NCI-H526 treated with DMSO at 0.1 percent for 48 hours (cell line): ENCODE results near the gene SBF2.
"Not testable (repeated sequence)": the region's sequence is repeated elsewhere in the genome, so short reads cannot be mapped to it uniquely, and the experiment has no call there.

Experiments
- DNase-seq: peaks from one replicate; lab custom pipeline; 2025; lab: John Stamatoyannopoulos, UW

SBF2 gene

GRCh38 chr11:10265936-10266335, 28.1 kb downstream of the SBF2 start:
- no peak for DNase-seq

DNA sequence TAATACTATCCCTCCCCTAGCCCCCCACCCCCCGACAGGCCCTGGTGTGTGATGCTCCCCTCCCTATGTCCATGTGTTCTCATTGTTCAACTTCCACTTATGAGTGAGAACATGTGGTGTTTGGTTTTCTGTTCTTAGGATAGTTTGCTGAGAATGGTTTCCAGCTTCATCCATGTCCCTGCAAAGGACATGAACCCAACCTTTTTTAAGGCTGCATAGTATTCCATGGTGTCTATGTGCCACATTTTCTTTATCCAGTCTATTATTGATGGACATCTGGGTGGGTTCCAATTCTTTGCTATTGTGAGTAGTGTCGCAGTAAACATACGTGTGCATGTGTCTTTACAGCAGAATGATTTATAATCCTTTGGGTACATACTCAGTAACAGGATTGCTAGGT, 29.3 kb downstream of the SBF2 start:
- not testable (repeated sequence) for DNase-seq

DNA sequence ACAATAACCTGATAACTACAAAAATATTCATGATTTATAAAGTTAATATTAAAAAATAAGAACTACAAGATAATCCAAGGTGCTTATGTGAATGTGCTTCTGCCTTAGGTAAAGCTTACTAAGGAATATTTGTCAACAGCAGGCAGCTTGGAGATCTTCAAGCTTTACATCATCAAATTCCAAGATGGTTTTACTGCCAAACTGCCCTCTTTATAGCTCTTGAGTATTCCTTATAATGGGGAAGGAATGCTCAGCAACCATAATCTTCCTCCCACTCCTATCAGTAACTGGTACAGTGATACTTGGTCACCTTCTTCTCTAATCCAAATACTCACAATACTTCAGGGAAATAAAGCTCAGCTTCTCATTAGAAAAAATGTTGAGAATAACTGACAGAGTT, 30.1 kb downstream of the SBF2 start:
- no peak for DNase-seq

DNA sequence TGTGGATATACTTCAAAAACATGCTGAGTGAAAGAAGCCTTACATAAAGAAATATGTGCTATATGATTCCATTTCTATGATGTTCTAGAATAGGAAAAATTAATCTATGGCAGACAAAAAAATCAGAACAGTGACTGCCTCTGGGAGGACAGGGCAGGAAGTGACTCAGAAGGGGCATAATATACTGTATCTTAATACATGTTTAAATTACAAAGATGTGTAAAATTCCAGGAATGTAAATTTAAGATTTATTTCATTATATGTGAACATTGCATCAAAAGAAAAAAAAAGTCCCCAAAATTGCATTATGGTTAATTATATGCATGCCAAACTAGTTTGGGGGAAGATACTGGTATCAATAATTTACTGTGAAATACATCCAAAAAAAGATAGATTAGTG, 32.2 kb downstream of the SBF2 start:
- no peak for DNase-seq

- no peak for DNase-seq
These were observed 36.5 kb downstream of the SBF2 start for GRCh38 chr11:10257478-10257877.

DNA sequence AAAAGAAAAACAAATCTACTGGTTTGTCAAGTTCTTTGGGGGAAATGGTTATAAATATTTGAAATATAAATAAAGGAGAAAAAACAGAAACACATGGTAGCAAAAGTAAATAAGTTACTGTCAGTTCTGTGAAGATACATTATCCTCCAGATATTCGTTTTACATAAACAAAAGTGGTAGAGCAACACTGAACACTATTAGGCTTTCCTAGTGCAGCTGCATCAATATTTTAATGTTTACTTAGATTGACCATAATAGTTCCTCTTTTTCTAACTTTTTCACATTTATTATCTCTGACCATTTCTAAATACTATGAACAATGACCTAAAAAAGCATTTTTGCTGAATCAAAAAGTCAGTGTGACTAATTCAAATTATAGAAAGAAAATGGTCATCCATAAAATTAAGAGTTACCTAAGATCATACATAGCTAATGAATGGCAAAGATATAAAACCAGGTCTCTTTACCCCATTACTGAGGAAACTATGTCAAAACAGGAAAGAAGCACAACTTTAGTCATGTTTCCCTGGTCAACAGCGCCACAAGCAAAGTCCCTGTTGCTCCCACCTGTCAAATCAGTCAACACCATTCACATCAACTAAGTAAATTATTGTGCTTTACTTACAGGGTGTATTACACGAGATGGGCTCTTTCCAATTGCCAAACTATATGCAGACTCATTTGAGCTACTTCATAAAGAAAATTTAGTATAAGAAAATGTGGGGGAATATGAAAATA, 38.5 kb downstream of the SBF2 start:
- no peak for DNase-seq

GRCh38 chr11:10249448-10250131, 44.4 kb downstream of the SBF2 start:
- not testable (repeated sequence) for DNase-seq

- no peak for DNase-seq
These were observed 47.0 kb downstream of the SBF2 start for GRCh38 chr11:10247011-10247410.

GRCh38 chr11:10243896-10244575, 50.0 kb downstream of the SBF2 start:
- DNase-seq, result peak; percentile 94

DNA sequence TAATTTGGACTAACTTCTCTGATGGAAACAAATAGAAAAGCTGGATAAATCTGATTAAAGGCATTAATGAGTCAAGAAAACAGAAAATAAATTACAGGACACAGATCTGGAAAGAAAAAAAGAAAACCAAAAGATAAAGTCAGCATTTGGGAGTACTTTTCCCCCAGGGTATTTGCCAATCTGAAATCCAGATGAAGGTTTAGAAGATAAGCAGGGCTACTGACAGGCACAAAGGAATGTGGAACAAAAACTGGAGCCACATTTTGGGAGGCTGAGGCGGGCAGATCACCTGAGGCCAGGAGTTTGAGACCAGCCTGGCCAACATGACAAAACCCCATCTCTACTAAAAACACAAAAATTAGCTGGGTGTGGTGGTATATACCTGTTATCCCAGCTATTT, 57.2 kb downstream of the SBF2 start:
- DNase-seq, result no peak

GRCh38 chr11:10233581-10233980, 60.4 kb downstream of the SBF2 start:
- DNase-seq, result no peak

DNA sequence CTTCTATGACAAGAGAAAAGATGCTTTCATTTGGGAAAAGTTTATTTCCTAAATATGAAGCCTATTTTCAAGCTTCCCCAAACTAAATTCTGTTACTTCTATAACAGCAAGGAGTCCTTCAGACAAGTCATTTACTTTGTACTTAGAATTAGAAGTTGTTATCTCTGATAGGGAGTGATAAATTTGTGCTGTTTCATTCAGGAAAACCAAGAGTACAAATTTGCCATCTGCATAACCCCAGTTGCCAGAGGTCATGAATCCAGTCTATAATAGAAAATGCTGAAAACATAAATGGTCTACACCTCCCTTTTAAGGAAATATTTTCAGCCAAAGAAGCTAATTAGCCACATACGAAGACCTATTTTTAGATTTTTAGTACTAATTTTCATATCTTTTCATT, 61.3 kb downstream of the SBF2 start:
- DNase-seq, result no peak

DNA sequence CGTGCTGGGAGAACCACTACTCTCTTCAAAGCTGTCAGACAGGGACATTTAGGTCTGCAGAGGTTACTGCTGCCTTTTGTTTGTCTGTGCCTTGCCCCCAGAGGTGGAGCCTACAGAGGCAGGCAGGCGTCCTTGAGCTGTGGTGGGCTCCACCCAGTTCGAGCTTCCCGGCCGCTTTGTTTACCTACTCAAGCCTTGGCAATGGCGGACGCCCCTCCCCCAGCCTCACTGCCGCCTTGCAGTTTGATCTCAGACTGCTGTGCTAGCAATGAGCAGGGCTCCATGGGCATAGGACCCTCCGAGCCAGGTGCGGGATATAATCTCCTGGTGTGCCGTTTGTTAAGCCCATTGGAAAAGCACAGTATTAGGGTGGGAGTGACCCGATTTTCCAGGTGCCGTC, 62.2 kb downstream of the SBF2 start:
- not testable (repeated sequence) for DNase-seq

DNA sequence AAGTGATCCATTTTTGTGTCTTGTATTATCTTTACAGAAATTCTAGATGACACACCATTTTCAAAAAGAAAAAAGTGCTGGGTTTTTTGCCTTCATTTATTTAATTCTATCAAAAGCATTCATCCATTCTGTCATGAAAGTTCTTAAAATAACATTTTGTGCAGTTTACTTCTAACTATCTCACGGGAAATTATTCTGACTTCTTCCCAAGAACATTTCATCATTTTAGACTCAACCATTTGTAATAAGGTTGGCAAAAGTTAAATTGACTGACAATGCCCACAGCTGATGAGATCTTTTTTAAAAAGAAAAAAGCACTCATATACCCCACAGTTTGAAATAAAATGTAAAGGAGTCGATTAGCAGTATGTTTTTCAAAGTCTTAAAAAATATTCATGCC, 68.5 kb downstream of the SBF2 start:
- DNase-seq, result no peak

DNA sequence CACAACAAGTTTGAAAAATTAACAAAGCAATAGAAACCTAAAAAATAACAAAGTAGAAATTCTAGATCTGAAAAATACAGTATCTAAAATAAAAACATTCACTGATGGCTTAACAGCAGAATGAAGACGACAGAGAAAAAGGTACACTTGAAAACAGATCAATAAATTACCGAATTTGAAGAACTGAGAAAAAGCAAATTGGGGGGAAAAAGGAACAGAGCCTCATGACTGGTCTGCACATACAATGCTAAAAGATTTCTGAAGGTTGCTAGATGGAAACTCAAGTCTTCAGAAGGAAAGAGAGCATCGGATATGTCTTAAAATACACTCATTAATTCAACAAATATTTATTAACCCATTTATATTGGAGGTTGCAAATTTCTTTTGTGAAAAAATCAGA, 71.6 kb downstream of the SBF2 start:
- DNase-seq, result no peak

DNA sequence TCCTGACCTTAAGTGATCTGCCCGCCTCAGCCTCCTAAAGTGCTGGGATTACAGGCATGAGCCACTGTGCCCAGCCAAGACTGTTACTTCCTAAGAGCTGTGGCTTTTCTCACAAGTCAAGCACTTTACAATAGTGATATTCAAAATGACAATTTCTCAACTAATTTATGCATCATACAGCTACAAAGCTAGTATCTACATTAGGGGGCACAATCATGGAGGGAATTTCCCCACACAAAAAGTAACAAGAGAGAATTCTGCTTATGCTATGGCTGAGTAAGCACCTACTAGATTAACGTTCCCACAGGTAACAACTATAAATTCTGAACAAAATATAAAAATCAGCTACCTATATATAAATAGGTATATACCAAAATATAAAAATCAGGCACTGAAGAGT, 72.7 kb downstream of the SBF2 start:
- DNase-seq, result no peak

- no peak for DNase-seq
These were observed 82.5 kb downstream of the SBF2 start for GRCh38 chr11:10211470-10211869.

GRCh38 chr11:10209326-10209725, 84.7 kb downstream of the SBF2 start:
- DNase-seq, result no peak

DNA sequence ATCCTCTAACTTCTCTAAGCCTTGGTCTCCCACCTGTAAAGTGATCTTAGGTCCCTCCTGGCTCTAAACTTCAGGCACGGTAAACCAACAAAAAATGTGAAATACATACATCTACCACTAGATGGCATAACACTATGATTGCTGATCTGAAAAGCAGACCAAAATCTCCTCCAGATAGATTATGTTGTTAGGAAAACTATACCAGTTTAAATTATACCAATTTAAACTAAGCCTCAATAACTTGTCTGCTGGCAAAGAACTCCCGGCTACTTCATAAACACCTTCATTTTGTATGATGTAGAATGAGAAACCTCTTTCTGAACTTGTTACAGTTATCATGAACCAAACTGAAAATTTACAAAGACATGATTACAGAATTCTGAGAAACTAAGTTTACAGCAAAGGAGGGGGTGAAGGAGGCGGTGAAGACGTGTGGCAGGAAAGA, 85.9 kb downstream of the SBF2 start:
- peak; percentile 58 for DNase-seq

DNA sequence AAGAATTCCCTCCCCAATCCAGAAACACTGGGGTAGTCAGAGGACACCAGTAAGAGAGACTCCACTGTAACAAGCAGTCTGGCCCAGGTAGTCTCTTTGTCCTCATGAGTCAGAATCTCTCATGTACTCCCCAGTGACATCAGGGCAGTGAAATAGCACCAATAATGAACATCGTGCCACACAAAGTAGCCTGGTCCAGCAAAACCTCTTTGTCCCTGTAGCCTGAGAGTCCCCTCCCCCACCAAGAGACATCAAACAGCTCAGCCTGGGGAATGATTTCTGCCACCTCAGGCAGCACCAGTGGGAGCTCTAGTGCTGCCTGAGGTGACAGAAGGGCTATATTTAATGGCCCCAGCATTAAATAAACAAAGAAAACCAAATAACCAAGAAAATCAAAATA, 88.1 kb downstream of the SBF2 start:
- no peak for DNase-seq

DNA sequence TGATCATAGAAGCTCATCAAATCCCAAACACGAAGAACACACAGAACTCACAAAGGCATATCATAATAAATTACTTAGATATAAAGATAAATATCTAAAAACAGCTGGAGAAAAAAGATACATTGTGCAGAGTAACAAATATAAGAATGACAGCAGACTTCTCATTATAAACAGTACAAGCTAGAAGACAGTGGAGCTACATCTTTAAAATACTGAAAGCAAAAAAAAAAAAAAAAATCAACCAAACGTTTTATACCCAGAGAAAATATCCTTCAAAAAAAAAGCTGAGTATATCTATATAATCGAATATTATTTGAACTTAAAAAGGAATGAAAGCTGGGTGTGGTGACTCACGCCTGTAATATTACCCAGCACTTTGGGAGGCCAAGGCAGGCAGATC, 90.0 kb downstream of the SBF2 start:
- DNase-seq, result no peak

DNA sequence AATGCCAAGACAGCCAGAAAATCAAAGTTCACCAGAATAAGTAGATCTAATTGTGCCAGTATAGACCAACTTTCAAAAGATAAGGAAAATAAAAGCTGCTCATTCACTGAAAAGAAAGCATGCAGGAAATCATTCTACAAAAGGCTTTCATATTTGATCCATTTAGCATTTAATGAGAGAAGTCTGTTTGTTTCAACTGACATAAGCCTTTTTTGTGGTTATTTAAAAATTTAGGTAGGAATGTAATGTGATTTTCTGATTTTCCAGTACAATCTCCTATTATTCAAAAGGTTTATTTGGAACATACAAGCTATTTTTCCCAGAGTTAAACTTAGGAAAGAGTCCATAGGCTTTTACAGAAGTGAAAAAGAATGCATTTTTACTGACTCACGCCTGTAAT, 92.7 kb downstream of the SBF2 start:
- no peak for DNase-seq

GRCh38 chr11:10197091-10197490, 96.9 kb downstream of the SBF2 start:
- DNase-seq, result no peak
